GM12878 (cell line): ENCODE data around the gene SIRT3.
"Not testable (repeated sequence)": the region's sequence is repeated elsewhere in the genome, so short reads cannot be mapped to it uniquely, and the experiment has no call there.

Experiments
- EZH2 ChIP-seq: IDR thresholded peaks from 2 replicates; pipeline ENCODE4 v1.6.1; 2012; ENCODE audit warnings: low read depth, mild to moderate bottlenecking, control low read depth, inconsistent platforms, low read length, borderline replicate concordance; ENCODE audit not compliant: control insufficient read depth
- KDM1A ChIP-seq: fragments of 200-600 bp; sonication (generic); IDR thresholded peaks from 2 replicates; pipeline ENCODE4 v1.6.1; 2016; ENCODE audit warnings: borderline replicate concordance
- NFIC ChIP-seq: IDR thresholded peaks from 2 replicates; pipeline ENCODE4 v1.6.1; 2012; ENCODE audit warnings: low read depth, mild to moderate bottlenecking, inconsistent platforms, low read length, moderate library complexity
- PAX5 ChIP-seq: IDR thresholded peaks from 2 replicates; pipeline ENCODE4 v1.6.1; 2011; ENCODE audit warnings: low read depth, low read length, borderline replicate concordance
- RCOR1 ChIP-seq: conservative IDR thresholded peaks from 2 replicates; pipeline ENCODE4 v1.6.1; 2012; ENCODE audit warnings: low read depth, low read length, improper control_type of control experiment
- SIN3A ChIP-seq: IDR thresholded peaks from 2 replicates; pipeline ENCODE4 v1.6.1; 2012; ENCODE audit warnings: low read depth, low read length, improper control_type of control experiment
- ZBED1 ChIP-seq: IDR thresholded peaks from 2 replicates; pipeline ENCODE4 v1.6.1; 2016; ENCODE audit warnings: borderline replicate concordance
- ZSCAN29 ChIP-seq: fragments of 450-650 bp; IDR thresholded peaks from 2 replicates; pipeline ENCODE4 v1.6.1; 2017; ENCODE audit warnings: mild to moderate bottlenecking, moderate library complexity
- ZZZ3 ChIP-seq: IDR thresholded peaks from 2 replicates; pipeline ENCODE4 v1.6.1; 2011; ENCODE audit warnings: low read depth; ENCODE audit not compliant: control insufficient read depth, insufficient read length
- TF ChIP-seq, protein P1 (sequence below), 3 experiments: IDR thresholded peaks in 2 of 3; conservative IDR thresholded peaks in 1 of 3; 2 replicates each; pipeline ENCODE4 v1.5.1; 2011; ENCODE audit warnings: low read depth in 3 of 3, low read length in 3 of 3, mild to moderate bottlenecking in 3 of 3, control low read depth in 2 of 3, moderate library complexity in 2 of 3, inconsistent platforms in 1 of 3, mixed read lengths in 1 of 3; ENCODE audit not compliant: control insufficient read depth in 2 of 3, insufficient read depth in 1 of 3; ENCODE audit errors: extremely low read depth in 1 of 3
- TF ChIP-seq, protein P2 (sequence below): IDR thresholded peaks from 2 replicates; pipeline ENCODE4 v1.6.1; 2012; ENCODE audit warnings: low read depth, low read length, improper control_type of control experiment

DNA sequence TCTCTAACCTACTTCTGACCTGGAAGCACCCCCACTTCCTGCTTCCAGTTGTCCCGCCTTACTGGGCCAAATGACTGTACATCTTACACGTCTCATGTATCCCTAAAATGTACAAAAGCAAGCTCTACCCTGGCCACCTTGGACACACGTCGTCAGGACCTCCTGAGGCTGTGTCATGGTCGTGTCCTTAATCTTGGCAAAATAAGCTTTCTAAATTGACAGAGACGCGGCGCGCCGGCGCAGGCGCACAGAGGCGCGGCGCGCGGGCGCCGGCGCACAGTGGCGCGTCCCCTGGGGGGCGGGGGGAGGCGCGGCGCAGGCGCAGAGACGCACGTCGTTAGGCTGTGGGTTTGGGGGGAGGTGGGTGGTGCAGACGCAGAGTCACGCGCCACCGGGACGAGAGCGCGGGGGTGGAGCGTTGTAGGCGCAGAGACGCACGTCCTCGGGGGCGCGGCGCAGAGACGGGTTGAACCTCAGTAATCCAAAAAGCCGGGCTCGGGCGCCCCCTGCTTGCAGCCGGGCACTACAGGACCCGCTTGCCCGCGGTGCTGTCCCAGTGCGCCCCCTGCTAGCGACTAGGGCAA, 46.9 kb downstream of the SIRT3 start:
- TF ChIP-seq ZZZ3, EZH2, NFIC, ZBED1, KDM1A, PAX5, SIN3A, ZSCAN29, RCOR1: not testable (repeated sequence)
- TF ChIP-seq, protein P1, sequence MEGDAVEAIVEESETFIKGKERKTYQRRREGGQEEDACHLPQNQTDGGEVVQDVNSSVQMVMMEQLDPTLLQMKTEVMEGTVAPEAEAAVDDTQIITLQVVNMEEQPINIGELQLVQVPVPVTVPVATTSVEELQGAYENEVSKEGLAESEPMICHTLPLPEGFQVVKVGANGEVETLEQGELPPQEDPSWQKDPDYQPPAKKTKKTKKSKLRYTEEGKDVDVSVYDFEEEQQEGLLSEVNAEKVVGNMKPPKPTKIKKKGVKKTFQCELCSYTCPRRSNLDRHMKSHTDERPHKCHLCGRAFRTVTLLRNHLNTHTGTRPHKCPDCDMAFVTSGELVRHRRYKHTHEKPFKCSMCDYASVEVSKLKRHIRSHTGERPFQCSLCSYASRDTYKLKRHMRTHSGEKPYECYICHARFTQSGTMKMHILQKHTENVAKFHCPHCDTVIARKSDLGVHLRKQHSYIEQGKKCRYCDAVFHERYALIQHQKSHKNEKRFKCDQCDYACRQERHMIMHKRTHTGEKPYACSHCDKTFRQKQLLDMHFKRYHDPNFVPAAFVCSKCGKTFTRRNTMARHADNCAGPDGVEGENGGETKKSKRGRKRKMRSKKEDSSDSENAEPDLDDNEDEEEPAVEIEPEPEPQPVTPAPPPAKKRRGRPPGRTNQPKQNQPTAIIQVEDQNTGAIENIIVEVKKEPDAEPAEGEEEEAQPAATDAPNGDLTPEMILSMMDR (IDR thresholded peaks at IDR 0.05 in 2 of 3, conservative IDR thresholded peaks at IDR 0.05 in 1 of 3; ENCODE audit: control insufficient read depth in 2 of 3, extremely low read depth in 1 of 3, insufficient read depth in 1 of 3, low read depth in 3 of 3, low read length in 3 of 3), result not testable (repeated sequence)
- TF ChIP-seq, protein P2, sequence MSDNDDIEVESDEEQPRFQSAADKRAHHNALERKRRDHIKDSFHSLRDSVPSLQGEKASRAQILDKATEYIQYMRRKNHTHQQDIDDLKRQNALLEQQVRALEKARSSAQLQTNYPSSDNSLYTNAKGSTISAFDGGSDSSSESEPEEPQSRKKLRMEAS, result not testable (repeated sequence)
